ENCODE results near the gene TRMT112.

DNA sequence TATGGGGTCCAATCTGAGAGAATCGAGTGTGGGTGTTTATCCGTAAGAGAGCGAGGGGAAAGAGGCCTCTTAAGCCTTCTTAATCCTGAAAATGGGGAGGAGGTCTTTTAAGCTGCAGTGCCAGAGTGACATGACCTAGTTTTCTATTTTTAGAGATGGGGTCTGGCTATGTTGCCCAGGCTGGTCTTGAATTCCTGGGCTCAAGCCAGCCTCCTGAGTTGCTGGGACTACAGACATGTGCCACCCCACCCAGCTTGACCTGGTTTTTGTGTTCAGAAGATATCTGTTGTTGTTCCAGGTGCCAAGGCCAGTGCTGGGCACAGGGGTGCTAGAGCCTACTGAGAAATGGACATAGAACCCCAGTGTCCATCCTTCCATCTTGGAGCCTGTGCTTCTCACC, 34.3 kb downstream of the TRMT112 start:
- TF ChIP-seq CTCF (IDR thresholded peaks at IDR 0.05): no peak
- TF ChIP-seq POLR2A (IDR thresholded peaks at IDR 0.05): no peak

Measured in body of pancreas (tissue), 4 donors.